ENCODE measurements around the gene FHOD3.

DNA sequence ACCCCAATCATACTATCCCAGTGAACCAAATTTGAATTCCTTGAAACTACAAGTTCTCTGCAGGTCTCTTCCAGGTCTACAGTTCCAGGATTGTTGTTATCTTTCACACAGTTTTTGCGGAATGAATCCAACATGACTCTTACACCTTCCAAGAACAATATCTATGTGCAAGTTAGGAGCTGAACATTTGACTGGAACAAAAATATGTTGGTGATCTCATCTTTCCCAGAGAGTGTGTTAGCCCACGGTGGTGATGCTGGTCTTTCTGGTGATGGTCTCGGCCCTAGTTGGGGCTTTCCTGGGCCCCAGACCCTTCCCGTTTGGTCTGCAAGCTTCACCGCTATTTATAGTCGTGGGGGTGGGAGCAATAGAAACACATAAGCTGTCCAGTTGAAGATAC, 357.6 kb downstream of the FHOD3 start:
- TF ChIP-seq, protein P1, sequence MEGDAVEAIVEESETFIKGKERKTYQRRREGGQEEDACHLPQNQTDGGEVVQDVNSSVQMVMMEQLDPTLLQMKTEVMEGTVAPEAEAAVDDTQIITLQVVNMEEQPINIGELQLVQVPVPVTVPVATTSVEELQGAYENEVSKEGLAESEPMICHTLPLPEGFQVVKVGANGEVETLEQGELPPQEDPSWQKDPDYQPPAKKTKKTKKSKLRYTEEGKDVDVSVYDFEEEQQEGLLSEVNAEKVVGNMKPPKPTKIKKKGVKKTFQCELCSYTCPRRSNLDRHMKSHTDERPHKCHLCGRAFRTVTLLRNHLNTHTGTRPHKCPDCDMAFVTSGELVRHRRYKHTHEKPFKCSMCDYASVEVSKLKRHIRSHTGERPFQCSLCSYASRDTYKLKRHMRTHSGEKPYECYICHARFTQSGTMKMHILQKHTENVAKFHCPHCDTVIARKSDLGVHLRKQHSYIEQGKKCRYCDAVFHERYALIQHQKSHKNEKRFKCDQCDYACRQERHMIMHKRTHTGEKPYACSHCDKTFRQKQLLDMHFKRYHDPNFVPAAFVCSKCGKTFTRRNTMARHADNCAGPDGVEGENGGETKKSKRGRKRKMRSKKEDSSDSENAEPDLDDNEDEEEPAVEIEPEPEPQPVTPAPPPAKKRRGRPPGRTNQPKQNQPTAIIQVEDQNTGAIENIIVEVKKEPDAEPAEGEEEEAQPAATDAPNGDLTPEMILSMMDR (IDR thresholded peaks at IDR 0.05; ENCODE audit: low read depth, low read length) = no peak
- no peak for TF ChIP-seq POLR2A (IDR thresholded peaks at IDR 0.05; ENCODE audit: extremely low read depth, insufficient read length)
- TF ChIP-seq, protein P2, sequence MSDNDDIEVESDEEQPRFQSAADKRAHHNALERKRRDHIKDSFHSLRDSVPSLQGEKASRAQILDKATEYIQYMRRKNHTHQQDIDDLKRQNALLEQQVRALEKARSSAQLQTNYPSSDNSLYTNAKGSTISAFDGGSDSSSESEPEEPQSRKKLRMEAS (IDR thresholded peaks at IDR 0.05; ENCODE audit: low read depth, low read length) = no peak
